ENCODE data around the gene GALNT6.

Gene GALNT6

GRCh38 chr12:51378749-51379148 is 12.5 kb downstream of the GALNT6 start:
- Mint-ChIP-seq H3K4me3 (no peak overlapping the region), H3K27me3 (no peaks in the 10 kb centered on the region), H3K4me1 (ENCODE audit: low read depth) (peaks cover 38% of the 10 kb centered on the region), H3K27ac (no peak overlapping the region), H3K9me3 (ENCODE audit: low read depth) (no peaks in the 10 kb centered on the region), H3K36me3 (peaks cover 29% of the 10 kb centered on the region)

DNA sequence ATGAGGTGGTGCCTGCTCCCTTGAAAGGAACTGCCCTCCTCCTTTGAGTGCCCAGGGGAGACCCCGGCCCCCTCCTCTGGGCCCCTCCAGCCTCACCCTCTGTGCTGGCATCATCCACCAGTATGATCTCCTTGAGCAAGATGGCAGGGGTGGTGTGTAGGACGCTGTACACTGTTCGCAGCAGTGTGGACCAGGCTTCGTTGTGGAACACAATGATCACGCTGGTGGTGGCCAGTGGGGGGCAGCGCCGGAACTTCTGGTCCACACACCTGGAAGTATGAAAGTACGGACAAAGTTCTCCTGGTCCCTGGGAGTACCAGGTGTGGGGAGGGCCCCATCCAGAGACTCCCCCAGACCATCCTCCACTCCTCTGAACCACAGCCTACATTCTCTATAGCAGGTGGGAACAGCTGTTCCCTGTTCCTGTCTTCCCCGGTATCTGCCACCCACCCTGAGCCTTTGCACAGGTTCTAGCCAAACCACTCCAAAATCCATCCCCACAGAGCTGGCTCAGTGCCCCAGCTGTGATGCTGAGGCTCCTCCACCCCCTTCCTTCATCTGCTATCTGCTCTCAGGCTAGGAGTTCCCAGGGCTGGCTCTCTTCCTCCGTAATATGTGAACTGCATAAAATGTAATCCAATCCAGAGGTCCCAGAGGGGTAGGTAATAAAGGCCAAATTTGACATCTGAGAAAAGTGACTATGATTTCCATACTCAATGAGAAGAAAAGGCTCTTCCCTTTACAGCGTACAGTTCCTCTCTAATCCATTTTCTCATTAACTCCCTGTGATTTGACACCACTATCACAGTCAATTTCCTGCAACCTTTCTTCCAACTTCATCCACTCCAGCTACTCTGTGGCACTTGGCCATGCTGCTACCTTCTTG is 13.9 kb downstream of the GALNT6 start:
- no peak overlapping the region for H3K4me3 Mint-ChIP-seq
- peaks cover 34% of the 10 kb centered on the region for H3K36me3 Mint-ChIP-seq
- H3K27me3 Mint-ChIP-seq: no peaks in the 10 kb centered on the region
- H3K9me3 Mint-ChIP-seq (ENCODE audit: low read depth): no peaks in the 10 kb centered on the region
- H3K27ac Mint-ChIP-seq: no peak overlapping the region
- peaks cover 30% of the 10 kb centered on the region for H3K4me1 Mint-ChIP-seq (ENCODE audit: low read depth)

GRCh38 chr12:51374856-51375255 is 16.4 kb downstream of the GALNT6 start:
- Mint-ChIP-seq H3K27me3 (no peaks in the 10 kb centered on the region), H3K27ac (no peak overlapping the region), H3K4me1 (ENCODE audit: low read depth) (peaks cover 40% of the 10 kb centered on the region), H3K4me3 (no peak overlapping the region), H3K36me3 (peaks cover 36% of the 10 kb centered on the region), H3K9me3 (ENCODE audit: low read depth) (no peaks in the 10 kb centered on the region)

DNA sequence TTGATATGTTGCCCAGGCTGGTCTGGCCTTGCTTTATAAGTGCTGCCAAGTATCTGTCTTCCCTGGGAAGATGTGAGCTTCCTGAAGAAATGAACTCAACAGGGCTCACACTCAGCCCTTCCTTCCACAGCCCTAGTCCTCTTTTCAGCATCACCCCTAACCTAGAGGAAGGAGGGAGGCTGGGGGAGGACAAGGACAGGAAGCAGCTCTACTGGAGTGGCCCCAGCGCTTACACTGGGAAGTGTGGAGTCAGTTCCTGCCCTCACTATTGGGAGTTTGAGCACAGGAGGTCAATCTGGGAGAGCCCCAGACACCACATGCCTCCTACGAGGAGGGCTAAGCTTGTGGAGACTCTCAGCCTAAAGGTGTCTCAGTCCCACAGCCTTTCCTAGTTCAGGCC is 16.8 kb downstream of the GALNT6 start:
- peaks cover 45% of the 10 kb centered on the region for H3K4me1 Mint-ChIP-seq (ENCODE audit: low read depth)
- no peak overlapping the region for H3K27ac Mint-ChIP-seq
- no peaks in the 10 kb centered on the region for H3K9me3 Mint-ChIP-seq (ENCODE audit: low read depth)

DNA sequence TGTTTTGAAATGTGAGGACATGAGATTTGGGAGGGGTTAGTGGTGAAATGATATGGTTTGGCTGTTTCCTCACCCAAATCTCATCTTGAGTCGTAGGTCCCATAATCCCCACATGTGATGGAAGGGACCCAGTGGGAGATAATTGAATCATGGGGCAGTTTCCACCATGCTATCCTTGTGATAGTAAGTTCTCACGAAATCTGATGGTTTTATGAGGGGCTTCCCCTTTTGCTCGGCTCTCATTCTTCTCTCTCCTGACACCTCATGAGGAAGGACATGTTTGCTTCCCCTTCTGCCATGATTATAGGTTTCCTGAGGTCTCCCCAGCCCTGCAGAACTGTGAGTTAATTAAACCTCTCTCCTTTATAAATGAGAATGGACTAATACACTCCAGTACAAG is 18.0 kb downstream of the GALNT6 start:
- H3K4me1 Mint-ChIP-seq (ENCODE audit: low read depth): peaks cover 50% of the 10 kb centered on the region
- H3K27me3 Mint-ChIP-seq: no peaks in the 10 kb centered on the region
- peaks cover 32% of the 10 kb centered on the region for H3K36me3 Mint-ChIP-seq
- no peak overlapping the region for H3K27ac Mint-ChIP-seq
- no peak overlapping the region for H3K4me3 Mint-ChIP-seq
- no peaks in the 10 kb centered on the region for H3K9me3 Mint-ChIP-seq (ENCODE audit: low read depth)

More for the DNA sequence above, 16.8 kb downstream of the GALNT6 start:
- no peak overlapping the region for H3K4me3 Mint-ChIP-seq
- H3K27me3 Mint-ChIP-seq: no peaks in the 10 kb centered on the region
- H3K36me3 Mint-ChIP-seq: peaks cover 36% of the 10 kb centered on the region

- Mint-ChIP-seq H3K4me3 (no peak overlapping the region), H3K27ac (no peak overlapping the region), H3K9me3 (ENCODE audit: low read depth) (no peaks in the 10 kb centered on the region), H3K36me3 (peaks cover 24% of the 10 kb centered on the region), H3K27me3 (no peaks in the 10 kb centered on the region), H3K4me1 (ENCODE audit: low read depth) (peaks cover 52% of the 10 kb centered on the region)
These were observed 19.2 kb downstream of the GALNT6 start for GRCh38 chr12:51372021-51372420.

DNA sequence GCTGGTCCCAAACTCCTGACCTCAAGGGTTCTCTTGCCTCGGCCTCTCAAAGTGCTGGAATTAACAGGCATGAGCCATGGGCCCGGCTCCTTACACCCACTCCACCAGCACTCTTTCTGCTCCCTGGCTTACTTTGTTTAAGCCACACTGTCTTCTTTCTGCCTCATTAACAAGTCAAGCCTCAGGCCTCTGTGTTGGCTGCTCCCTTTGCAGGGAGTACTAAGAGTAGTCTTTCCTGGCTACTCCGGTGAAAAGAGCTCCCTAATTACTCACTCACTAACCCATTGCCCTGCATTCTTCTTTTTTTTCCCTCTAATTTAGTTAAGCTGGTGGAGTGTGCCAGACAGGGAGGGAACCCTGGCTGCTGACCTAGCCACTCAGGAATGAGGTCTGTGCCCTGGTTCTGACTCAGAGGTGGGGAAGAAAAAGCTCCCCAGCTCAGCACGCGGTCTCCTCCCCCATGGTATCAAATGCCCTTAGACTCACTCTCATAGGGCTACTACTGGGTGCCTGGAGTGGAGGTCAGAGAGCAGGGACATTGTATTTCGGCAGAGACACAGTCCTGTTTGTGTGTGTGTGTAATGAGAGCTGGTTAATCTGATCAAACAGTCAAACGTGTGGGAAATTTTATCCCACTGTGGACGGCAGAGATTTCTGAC is 19.8 kb downstream of the GALNT6 start:
- Mint-ChIP-seq H3K27me3 (no peaks in the 10 kb centered on the region), H3K27ac (peak overlapping the region; percentile 50), H3K36me3 (peaks cover 24% of the 10 kb centered on the region), H3K4me3 (no peak overlapping the region), H3K9me3 (ENCODE audit: low read depth) (no peaks in the 10 kb centered on the region), H3K4me1 (ENCODE audit: low read depth) (peaks cover 52% of the 10 kb centered on the region)

DNA sequence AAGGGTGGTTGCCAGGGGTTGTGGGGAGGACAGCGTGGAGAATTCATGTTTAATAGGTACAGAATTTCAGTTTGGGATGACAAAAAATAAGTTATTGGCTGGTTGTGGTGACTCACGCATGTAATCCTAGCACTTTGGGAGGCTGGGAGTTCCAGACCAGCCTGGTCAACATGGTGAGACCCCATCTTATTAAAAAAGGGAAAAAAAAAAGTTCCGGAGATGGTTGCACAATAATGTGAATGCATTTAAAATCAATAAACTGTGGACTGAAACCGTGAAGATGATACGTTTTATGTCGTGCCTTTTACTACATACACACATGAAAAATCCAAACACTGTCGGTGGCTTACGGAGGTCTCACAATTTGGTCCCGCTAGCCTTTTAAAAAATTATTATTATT is 20.5 kb downstream of the GALNT6 start:
- H3K27me3 Mint-ChIP-seq: no peaks in the 10 kb centered on the region
- H3K4me1 Mint-ChIP-seq (ENCODE audit: low read depth): peaks cover 52% of the 10 kb centered on the region
- no peak overlapping the region for H3K27ac Mint-ChIP-seq
- H3K36me3 Mint-ChIP-seq: peaks cover 24% of the 10 kb centered on the region
- H3K4me3 Mint-ChIP-seq: no peak overlapping the region
- no peaks in the 10 kb centered on the region for H3K9me3 Mint-ChIP-seq (ENCODE audit: low read depth)

- Mint-ChIP-seq H3K36me3 (peaks cover 20% of the 10 kb centered on the region), H3K4me1 (ENCODE audit: low read depth) (peaks cover 50% of the 10 kb centered on the region), H3K4me3 (peak overlapping the region; percentile 79), H3K27ac (peak overlapping the region; percentile 87), H3K27me3 (no peaks in the 10 kb centered on the region), H3K9me3 (ENCODE audit: low read depth) (no peaks in the 10 kb centered on the region)
These were observed 21.6 kb downstream of the GALNT6 start for GRCh38 chr12:51369581-51369980.

- Mint-ChIP-seq H3K4me1 (ENCODE audit: low read depth) (peaks cover 50% of the 10 kb centered on the region), H3K9me3 (ENCODE audit: low read depth) (no peaks in the 10 kb centered on the region), H3K27me3 (no peaks in the 10 kb centered on the region), H3K36me3 (peaks cover 20% of the 10 kb centered on the region), H3K4me3 (peak overlapping the region; percentile 79), H3K27ac (peak overlapping the region; percentile 87)
These were observed 22.3 kb downstream of the GALNT6 start for GRCh38 chr12:51368640-51369517.

GRCh38 chr12:51365276-51365675 is 25.9 kb downstream of the GALNT6 start:
- no peak overlapping the region for H3K4me3 Mint-ChIP-seq
- no peaks in the 10 kb centered on the region for H3K27me3 Mint-ChIP-seq
- no peaks in the 10 kb centered on the region for H3K9me3 Mint-ChIP-seq (ENCODE audit: low read depth)

DNA sequence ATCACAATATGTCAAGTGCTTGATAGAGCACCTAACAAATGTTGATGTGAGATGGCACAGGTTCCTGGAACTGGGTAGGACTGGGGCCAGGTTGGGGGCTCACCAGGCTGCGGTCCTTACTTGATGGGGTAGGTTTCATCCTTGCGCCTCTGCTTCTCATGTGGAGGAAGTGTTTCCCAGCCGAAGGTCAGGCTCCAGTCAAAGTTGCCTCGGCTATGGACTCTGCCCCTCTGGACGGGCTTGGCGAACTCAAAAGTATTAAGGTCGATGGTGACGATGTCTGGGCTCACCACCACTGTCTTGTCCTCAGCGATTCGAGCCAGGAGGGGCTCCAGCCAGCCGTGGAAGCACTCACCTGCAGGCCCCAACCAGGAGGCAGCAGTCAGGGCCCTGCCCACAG is 27.2 kb downstream of the GALNT6 start:
- Mint-ChIP-seq H3K9me3 (ENCODE audit: low read depth) (no peaks in the 10 kb centered on the region), H3K4me3 (no peak overlapping the region), H3K27ac (no peak overlapping the region), H3K36me3 (peaks cover 14% of the 10 kb centered on the region), H3K4me1 (ENCODE audit: low read depth) (peaks cover 17% of the 10 kb centered on the region), H3K27me3 (no peaks in the 10 kb centered on the region)

More at GRCh38 chr12:51365276-51365675, 25.9 kb downstream of the GALNT6 start:
- peaks cover 14% of the 10 kb centered on the region for H3K36me3 Mint-ChIP-seq
- no peak overlapping the region for H3K27ac Mint-ChIP-seq
- H3K4me1 Mint-ChIP-seq (ENCODE audit: low read depth): peaks cover 30% of the 10 kb centered on the region

DNA sequence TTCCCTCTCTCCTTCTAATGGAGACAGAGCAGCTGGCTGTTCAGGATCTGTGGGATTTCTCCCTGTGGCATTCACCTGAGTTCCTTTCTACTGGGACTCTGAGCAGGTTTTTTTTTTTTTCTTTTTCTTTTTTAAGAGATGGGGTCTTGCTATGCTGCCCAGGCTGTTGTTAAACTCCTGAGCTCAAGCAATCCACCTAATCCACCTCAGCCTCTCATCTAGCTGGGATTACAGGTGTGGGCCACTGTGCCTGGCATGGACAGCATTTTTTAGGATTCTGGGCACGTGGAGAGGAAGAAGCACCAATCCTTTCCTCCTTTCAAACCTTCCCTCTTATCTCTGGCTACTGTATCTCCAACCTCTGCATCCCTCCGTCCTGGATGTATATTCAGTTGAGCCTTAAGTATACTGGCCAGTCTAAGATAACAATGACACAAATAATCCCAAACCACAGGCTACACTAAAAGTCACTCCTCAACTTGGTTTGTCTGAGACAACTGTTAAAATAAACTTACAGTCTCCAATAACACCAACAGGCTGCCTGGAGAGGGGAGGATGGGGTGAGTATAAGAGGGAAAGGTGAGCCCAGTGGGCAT is 28.4 kb downstream of the GALNT6 start:
- Mint-ChIP-seq H3K36me3 (peaks cover 19% of the 10 kb centered on the region), H3K27ac (no peak overlapping the region), H3K4me1 (ENCODE audit: low read depth) (peaks cover 7% of the 10 kb centered on the region), H3K27me3 (no peaks in the 10 kb centered on the region), H3K4me3 (no peak overlapping the region), H3K9me3 (ENCODE audit: low read depth) (no peaks in the 10 kb centered on the region)

GRCh38 chr12:51362307-51362706 is 28.9 kb downstream of the GALNT6 start:
- no peak overlapping the region for H3K4me3 Mint-ChIP-seq
- H3K4me1 Mint-ChIP-seq (ENCODE audit: low read depth): peaks cover 2% of the 10 kb centered on the region
- H3K36me3 Mint-ChIP-seq: peaks cover 20% of the 10 kb centered on the region
- no peaks in the 10 kb centered on the region for H3K27me3 Mint-ChIP-seq
- H3K27ac Mint-ChIP-seq: no peak overlapping the region
- H3K9me3 Mint-ChIP-seq (ENCODE audit: low read depth): no peaks in the 10 kb centered on the region

Measured in activated naive CD8-positive, alpha-beta T cell (primary cell).